GM23338 (cell line): ENCODE measurements around the gene MED28. TPM values are rescaled to one million over a fixed set of nuclear protein-coding genes. Genes with fewer than 3 reads are reported as not detected.

Experiments used
- ATAC-seq: fragments of 200-7000 bp; cut with Tn5 transposase; 3 replicates; pipeline ENCODE4 v1.9.1; 2020
- DNase-seq: peaks from one replicate; pipeline ENCODE4 v3.0.0-alpha.2; 2015; ENCODE audit warnings: low spot score
- H2AFZ ChIP-seq: fragments of 200-600 bp; sonication (generic); 2 replicates; pipeline ENCODE4 v1.8.0; 2016; ENCODE audit warnings: antibody characterized with exemption, mild to moderate bottlenecking, moderate library complexity
- H3F3A ChIP-seq: fragments of 200-600 bp; sonication (generic); replicated peaks from 2 replicates; pipeline ENCODE4 v1.8.0; 2017; ENCODE audit warnings: antibody characterized with exemption, mixed run types, low read depth
- H3K27ac ChIP-seq: fragments of 200-600 bp; sonication (generic); 2 replicates; pipeline ENCODE4 v1.6.1; 2016; ENCODE audit warnings: low read depth
- H3K27me3 ChIP-seq: fragments of 200-600 bp; sonication (generic); 2 replicates; pipeline ENCODE4 v1.8.0; 2016; ENCODE audit warnings: mild to moderate bottlenecking, mixed run types, moderate library complexity; ENCODE audit not compliant: insufficient read depth
- H3K36me3 ChIP-seq: fragments of 200-600 bp; sonication (generic); 2 replicates; pipeline ENCODE4 v1.8.0; 2016; ENCODE audit warnings: mild to moderate bottlenecking; ENCODE audit not compliant: insufficient read depth
- H3K4me1 ChIP-seq: fragments of 200-600 bp; sonication (generic); 2 replicates; pipeline ENCODE4 v1.8.0; 2016; ENCODE audit warnings: mild to moderate bottlenecking, moderate library complexity; ENCODE audit not compliant: insufficient read depth
- H3K4me2 ChIP-seq: fragments of 200-600 bp; sonication (generic); 2 replicates; pipeline ENCODE4 v1.7.1; 2017; ENCODE audit warnings: mixed run types
- H3K4me3 ChIP-seq: fragments of 200-600 bp; sonication (generic); 2 replicates; pipeline ENCODE4 v1.6.1; 2016; ENCODE audit warnings: mixed run types
- H3K79me2 ChIP-seq: fragments of 200-600 bp; sonication (generic); replicated peaks from 2 replicates; pipeline ENCODE4 v1.8.0; 2017; ENCODE audit warnings: mild to moderate bottlenecking; ENCODE audit not compliant: insufficient read depth
- H3K9me2 ChIP-seq: fragments of 200-600 bp; sonication (generic); 2 replicates; pipeline ENCODE4 v1.8.0; 2017; ENCODE audit not compliant: insufficient read depth
- H4K20me1 ChIP-seq: fragments of 200-600 bp; sonication (generic); replicated peaks from 2 replicates; pipeline ENCODE4 v1.8.0; 2017; ENCODE audit warnings: mild to moderate bottlenecking; ENCODE audit not compliant: insufficient read depth
- H3K27ac Mint-ChIP-seq: 2 replicates; pipeline ENCODE4 v1.8.0; 2020; ENCODE audit warnings: inconsistent platforms, mild to moderate bottlenecking, moderate library complexity, mixed read lengths
- H3K27me3 Mint-ChIP-seq: 3 replicates; pipeline ENCODE4 v1.8.0; 2022; ENCODE audit warnings: low read depth, mild to moderate bottlenecking, moderate library complexity, mixed read lengths, inconsistent platforms; ENCODE audit not compliant: insufficient read depth, poor library complexity
- H3K36me3 Mint-ChIP-seq: 3 replicates; pipeline ENCODE4 v1.8.0; 2021; ENCODE audit warnings: low read depth, mild to moderate bottlenecking, inconsistent platforms, moderate library complexity, mixed read lengths
- H3K4me1 Mint-ChIP-seq: 3 replicates; pipeline ENCODE4 v1.8.0; 2020; ENCODE audit warnings: mild to moderate bottlenecking, inconsistent platforms, mixed read lengths
- H3K4me3 Mint-ChIP-seq: 3 replicates; pipeline ENCODE4 v1.8.0; 2021; ENCODE audit warnings: moderate library complexity, mild to moderate bottlenecking, inconsistent platforms, mixed read lengths
- H3K9me3 Mint-ChIP-seq: 3 replicates; pipeline ENCODE4 v1.8.0; 2020; ENCODE audit warnings: moderate library complexity, mild to moderate bottlenecking, inconsistent platforms, mixed read lengths
- CREB1 ChIP-seq: fragments of 250-450 bp; sonication (Bioruptor Pico); IDR thresholded peaks from 2 replicates; pipeline ENCODE4 v1.5.0; 2020; ENCODE audit warnings: low read depth, mild to moderate bottlenecking, moderate library complexity
- EZH2phosphoT487 ChIP-seq: fragments of 200-600 bp; sonication (generic); IDR thresholded peaks from one replicate; pipeline ENCODE4 v1.8.1; 2018; ENCODE audit warnings: antibody characterized with exemption; ENCODE audit not compliant: unreplicated experiment
- NANOG ChIP-seq: IDR thresholded peaks from 2 replicates; pipeline ENCODE4 v1.6.1; 2016; ENCODE audit warnings: antibody characterized with exemption, borderline replicate concordance
- POLR2AphosphoS5 ChIP-seq: IDR thresholded peaks from 2 replicates; pipeline ENCODE4 v1.6.1; 2016; ENCODE audit warnings: antibody characterized with exemption, low read depth
- STAT1 ChIP-seq: IDR thresholded peaks from one replicate; pipeline ENCODE4 v1.6.1; 2016; ENCODE audit warnings: antibody characterized with exemption; ENCODE audit not compliant: unreplicated experiment
- ZNF114 ChIP-seq: fragments of 250-450 bp; sonication (Bioruptor Pico); IDR thresholded peaks from 2 replicates; pipeline ENCODE4 v1.5.0; 2020; ENCODE audit warnings: mild to moderate bottlenecking, moderate library complexity
- ZNF331 ChIP-seq: fragments of 250-450 bp; sonication (Bioruptor Pico); IDR thresholded peaks from 2 replicates; pipeline ENCODE4 v1.5.0; 2020; ENCODE audit warnings: low read depth, mild to moderate bottlenecking, moderate library complexity
- polyA plus RNA-seq: library from polyadenylated mRNA; unstranded; fragments of >200 nt; fragmentation: Nextera tagmentation; extraction: Ambion mirVana; gene quantifications from 2 replicates; pipeline ENCODE4 v1.2.1, GENCODE V29; 2016
- total RNA-seq: library from RNA; depleted of rRNA; stranded (reverse); fragments of >200 nt; shearing (Covaris generic); gene quantifications from 2 replicates; pipeline ENCODE4 v1.2.3, GENCODE V29; 2014
- TF ChIP-seq, protein P1 (sequence below): fragments of 250-450 bp; sonication (Bioruptor Pico); IDR thresholded peaks from 2 replicates; pipeline ENCODE4 v1.5.0; 2020; ENCODE audit warnings: mild to moderate bottlenecking, moderate library complexity
- TF ChIP-seq, protein P2 (sequence below): IDR thresholded peaks from 2 replicates; pipeline ENCODE4 v1.6.1; 2016; ENCODE audit warnings: antibody characterized with exemption

MED28 gene
- total and polyA plus RNA-seq, 2 experiments from 2014 or later = 24.0 to 60.9 TPM

DNA sequence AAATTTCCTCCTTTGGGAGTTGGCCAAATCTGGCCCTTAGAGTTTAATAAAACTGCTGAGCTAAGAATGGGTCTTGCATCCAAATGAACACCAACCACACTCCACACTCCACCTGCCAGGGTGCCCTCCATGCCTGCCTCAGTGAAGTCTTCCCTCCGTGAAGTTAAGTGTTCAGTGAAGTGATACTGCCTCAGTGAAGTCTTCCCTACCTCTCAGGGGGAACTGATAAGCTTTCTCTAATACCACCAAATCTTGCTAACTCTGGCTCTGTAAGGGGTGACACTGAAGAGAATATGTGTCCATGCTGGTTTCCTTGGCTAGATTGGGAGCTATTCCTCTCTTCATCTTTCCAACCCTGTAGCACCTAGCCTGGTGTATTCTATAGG lies 27.9 kb downstream of the MED28 start (continued):
- TF ChIP-seq, protein P1, sequence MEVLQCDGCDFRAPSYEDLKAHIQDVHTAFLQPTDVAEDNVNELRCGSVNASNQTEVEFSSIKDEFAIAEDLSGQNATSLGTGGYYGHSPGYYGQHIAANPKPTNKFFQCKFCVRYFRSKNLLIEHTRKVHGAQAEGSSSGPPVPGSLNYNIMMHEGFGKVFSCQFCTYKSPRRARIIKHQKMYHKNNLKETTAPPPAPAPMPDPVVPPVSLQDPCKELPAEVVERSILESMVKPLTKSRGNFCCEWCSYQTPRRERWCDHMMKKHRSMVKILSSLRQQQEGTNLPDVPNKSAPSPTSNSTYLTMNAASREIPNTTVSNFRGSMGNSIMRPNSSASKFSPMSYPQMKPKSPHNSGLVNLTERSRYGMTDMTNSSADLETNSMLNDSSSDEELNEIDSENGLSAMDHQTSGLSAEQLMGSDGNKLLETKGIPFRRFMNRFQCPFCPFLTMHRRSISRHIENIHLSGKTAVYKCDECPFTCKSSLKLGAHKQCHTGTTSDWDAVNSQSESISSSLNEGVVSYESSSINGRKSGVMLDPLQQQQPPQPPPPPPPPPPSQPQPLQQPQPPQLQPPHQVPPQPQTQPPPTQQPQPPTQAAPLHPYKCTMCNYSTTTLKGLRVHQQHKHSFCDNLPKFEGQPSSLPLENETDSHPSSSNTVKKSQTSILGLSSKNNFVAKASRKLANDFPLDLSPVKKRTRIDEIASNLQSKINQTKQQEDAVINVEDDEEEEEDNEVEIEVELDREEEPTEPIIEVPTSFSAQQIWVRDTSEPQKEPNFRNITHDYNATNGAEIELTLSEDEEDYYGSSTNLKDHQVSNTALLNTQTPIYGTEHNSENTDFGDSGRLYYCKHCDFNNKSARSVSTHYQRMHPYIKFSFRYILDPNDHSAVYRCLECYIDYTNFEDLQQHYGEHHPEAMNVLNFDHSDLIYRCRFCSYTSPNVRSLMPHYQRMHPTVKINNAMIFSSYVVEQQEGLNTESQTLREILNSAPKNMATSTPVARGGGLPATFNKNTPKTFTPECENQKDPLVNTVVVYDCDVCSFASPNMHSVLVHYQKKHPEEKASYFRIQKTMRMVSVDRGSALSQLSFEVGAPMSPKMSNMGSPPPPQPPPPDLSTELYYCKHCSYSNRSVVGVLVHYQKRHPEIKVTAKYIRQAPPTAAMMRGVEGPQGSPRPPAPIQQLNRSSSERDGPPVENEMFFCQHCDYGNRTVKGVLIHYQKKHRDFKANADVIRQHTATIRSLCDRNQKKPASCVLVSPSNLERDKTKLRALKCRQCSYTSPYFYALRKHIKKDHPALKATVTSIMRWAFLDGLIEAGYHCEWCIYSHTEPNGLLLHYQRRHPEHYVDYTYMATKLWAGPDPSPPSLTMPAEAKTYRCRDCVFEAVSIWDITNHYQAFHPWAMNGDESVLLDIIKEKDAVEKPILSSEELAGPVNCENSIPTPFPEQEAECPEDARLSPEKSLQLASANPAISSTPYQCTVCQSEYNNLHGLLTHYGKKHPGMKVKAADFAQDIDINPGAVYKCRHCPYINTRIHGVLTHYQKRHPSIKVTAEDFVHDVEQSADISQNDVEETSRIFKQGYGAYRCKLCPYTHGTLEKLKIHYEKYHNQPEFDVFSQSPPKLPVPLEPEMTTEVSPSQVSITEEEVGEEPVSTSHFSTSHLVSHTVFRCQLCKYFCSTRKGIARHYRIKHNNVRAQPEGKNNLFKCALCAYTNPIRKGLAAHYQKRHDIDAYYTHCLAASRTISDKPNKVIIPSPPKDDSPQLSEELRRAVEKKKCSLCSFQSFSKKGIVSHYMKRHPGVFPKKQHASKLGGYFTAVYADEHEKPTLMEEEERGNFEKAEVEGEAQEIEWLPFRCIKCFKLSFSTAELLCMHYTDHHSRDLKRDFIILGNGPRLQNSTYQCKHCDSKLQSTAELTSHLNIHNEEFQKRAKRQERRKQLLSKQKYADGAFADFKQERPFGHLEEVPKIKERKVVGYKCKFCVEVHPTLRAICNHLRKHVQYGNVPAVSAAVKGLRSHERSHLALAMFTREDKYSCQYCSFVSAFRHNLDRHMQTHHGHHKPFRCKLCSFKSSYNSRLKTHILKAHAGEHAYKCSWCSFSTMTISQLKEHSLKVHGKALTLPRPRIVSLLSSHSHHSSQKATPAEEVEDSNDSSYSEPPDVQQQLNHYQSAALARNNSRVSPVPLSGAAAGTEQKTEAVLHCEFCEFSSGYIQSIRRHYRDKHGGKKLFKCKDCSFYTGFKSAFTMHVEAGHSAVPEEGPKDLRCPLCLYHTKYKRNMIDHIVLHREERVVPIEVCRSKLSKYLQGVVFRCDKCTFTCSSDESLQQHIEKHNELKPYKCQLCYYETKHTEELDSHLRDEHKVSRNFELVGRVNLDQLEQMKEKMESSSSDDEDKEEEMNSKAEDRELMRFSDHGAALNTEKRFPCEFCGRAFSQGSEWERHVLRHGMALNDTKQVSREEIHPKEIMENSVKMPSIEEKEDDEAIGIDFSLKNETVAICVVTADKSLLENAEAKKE (CRISPR knock-in tag) = no peak
- TF ChIP-seq STAT1 = no peak
- TF ChIP-seq EZH2phosphoT487 = no peak
- no peak for TF ChIP-seq NANOG
- TF ChIP-seq POLR2AphosphoS5 = no peak
- no peak for TF ChIP-seq ZNF114 (CRISPR knock-in tag)

DNA sequence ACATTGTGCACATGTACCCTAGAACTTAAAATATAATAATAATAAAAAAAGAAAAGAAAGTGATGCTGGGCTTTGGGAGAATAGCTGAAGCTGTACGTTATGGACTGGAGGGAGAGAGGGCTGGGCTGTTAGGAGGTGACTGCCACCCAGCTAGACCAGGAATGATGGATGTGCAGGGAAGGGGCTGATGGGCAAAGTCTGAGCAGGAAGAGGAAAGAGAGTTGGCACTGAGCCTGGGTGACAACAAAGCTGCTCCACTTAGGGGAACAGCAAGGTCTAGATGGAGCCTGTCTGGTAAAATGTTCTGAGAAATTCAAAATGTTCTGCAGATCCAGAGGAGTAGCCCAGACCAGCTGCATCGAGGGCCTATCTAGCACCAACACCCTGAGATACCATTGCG lies 32.3 kb downstream of the MED28 start:
- Histone ChIP-seq H3K4me3 (no peak overlapping the region), H3K4me2 (no peak overlapping the region), H4K20me1 (no peaks in the 10 kb centered on the region), H3K9me2 (no peaks in the 10 kb centered on the region), H3K27me3 (peaks cover 10% of the 10 kb centered on the region; the same call in 1 of the 2 replicates), H3F3A (no peaks in the 10 kb centered on the region), H3K79me2 (no peaks in the 10 kb centered on the region), H3K4me1 (no peaks in the 10 kb centered on the region), H3K36me3 (no peaks in the 10 kb centered on the region), H2AFZ (no peak overlapping the region), H3K27ac (no peak overlapping the region)
- Mint-ChIP-seq H3K9me3 (peaks cover 27% of the 10 kb centered on the region), H3K27ac (no peak overlapping the region), H3K4me3 (no peak overlapping the region), H3K36me3 (peaks cover 12% of the 10 kb centered on the region), H3K4me1 (no peaks in the 10 kb centered on the region), H3K27me3 (peaks cover 11% of the 10 kb centered on the region)
- no peak for ATAC-seq
- DNase-seq = no peak
- no peak for TF ChIP-seq ZNF114 (CRISPR knock-in tag)
- TF ChIP-seq ZNF331 (CRISPR knock-in tag) = no peak
- no peak for TF ChIP-seq CREB1 (CRISPR knock-in tag)
- TF ChIP-seq, protein P2, sequence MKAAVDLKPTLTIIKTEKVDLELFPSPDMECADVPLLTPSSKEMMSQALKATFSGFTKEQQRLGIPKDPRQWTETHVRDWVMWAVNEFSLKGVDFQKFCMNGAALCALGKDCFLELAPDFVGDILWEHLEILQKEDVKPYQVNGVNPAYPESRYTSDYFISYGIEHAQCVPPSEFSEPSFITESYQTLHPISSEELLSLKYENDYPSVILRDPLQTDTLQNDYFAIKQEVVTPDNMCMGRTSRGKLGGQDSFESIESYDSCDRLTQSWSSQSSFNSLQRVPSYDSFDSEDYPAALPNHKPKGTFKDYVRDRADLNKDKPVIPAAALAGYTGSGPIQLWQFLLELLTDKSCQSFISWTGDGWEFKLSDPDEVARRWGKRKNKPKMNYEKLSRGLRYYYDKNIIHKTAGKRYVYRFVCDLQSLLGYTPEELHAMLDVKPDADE = no peak
- TF ChIP-seq, protein P1 (CRISPR knock-in tag) = no peak
